ENCODE measurements around the gene SREBF2. TPM values are rescaled to one million over a fixed set of nuclear protein-coding genes. Genes with fewer than 3 reads are reported as not detected.

SREBF2 gene
- total and polyA plus RNA-seq, 4 donors, result 68.1 to 155 (median 75.9) TPM

DNA sequence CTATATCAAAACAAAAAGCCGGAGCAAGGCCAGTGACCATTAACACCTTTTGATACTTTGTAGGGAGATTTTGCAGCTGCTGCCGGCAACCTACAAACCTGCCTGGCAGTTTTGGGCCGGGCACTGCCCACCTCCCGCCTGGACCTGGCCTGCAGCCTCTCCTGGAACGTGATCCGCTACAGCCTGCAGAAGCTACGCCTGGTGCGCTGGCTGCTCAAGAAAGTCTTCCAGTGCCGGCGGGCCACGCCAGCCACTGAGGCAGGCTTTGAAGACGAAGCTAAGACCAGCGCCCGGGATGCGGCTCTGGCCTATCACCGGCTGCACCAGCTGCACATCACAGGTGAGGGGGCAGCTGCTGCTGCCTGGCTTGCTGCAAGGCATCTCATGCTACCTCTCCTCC, 47.7 kb downstream of the SREBF2 start:
- ATAC-seq (ENCODE audit: insufficient read depth, low FRiP score) (no peak), DNase-seq (no peak)
- peaks cover 43 to 70% (median 55%) of the 10 kb centered on the region in 4 donors for H3K36me3 ChIP-seq (ENCODE audit: control insufficient read depth in 4 of 4, insufficient read depth in 4 of 4, low read length in 4 of 4)
- no peak overlapping the region for H3K4me3 ChIP-seq
- no peak for TF ChIP-seq CTCF (IDR thresholded peaks at IDR 0.05; ENCODE audit: control extremely low read depth, extremely low read depth)
- 94 to 97% methylated on average over 16 of the region's 16 CpGs for WGBS, 2 donors
- H3K9me3 ChIP-seq (ENCODE audit: control insufficient read depth in 4 of 4, insufficient read depth in 3 of 4, low read length in 3 of 4), result no peaks in the 10 kb centered on the region
- no peak overlapping the region for H3K27ac ChIP-seq (ENCODE audit: low read depth in 1 of 2, low read length in 1 of 2)
- H3K4me1 ChIP-seq (ENCODE audit: control insufficient read depth in 5 of 5, insufficient read depth in 5 of 5, low read length in 5 of 5), result no peaks in the 10 kb centered on the region
- H3K9ac ChIP-seq (ENCODE audit: insufficient read depth in 1 of 2, low read length in 2 of 2), result no peak overlapping the region
- H3K27me3 ChIP-seq (ENCODE audit: control insufficient read depth in 3 of 3, insufficient read depth in 3 of 3, low read length in 2 of 3), result no peaks in the 10 kb centered on the region

DNA sequence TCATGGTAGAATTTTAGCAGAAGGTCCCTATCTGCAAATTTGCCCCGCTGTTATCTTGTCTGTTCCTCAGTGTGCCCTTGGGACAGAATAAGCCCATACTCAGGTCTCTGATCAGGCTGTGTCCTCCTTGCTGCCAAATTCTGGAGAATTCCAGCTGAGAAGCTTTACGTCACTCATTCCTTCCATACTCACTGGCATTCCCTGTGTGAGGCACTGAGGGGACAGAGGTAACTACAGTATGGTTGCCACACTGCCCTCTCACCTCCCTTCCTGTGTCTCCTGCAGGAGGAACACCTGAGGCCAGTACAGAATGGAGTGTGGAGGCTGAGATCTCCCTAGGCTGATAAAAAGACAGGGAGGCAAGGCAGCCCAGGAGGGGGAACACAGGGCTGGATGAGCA, 50.5 kb downstream of the SREBF2 start:
- TF ChIP-seq CTCF (IDR thresholded peaks at IDR 0.05; ENCODE audit: control extremely low read depth, extremely low read depth), result no peak
- 92 to 96% methylated on average over 2 of the region's 2 CpGs for WGBS, 2 donors
- Histone ChIP-seq H3K9me3 (ENCODE audit: control insufficient read depth in 4 of 4, insufficient read depth in 3 of 4, low read length in 3 of 4) (no peaks in the 10 kb centered on the region), H3K4me1 (ENCODE audit: control insufficient read depth in 5 of 5, insufficient read depth in 5 of 5, low read length in 5 of 5) (no peaks in the 10 kb centered on the region), H3K36me3 (ENCODE audit: control insufficient read depth in 4 of 4, insufficient read depth in 4 of 4, low read length in 4 of 4) (peaks cover 44 to 67% (median 59%) of the 10 kb centered on the region in 4 donors), H3K4me3 (no peak overlapping the region), H3K9ac (ENCODE audit: insufficient read depth in 1 of 2, low read length in 2 of 2) (no peak overlapping the region), H3K27me3 (ENCODE audit: control insufficient read depth in 3 of 3, insufficient read depth in 3 of 3, low read length in 2 of 3) (no peaks in the 10 kb centered on the region), H3K27ac (ENCODE audit: low read depth in 1 of 2, low read length in 1 of 2) (no peak overlapping the region)
- ATAC-seq (ENCODE audit: insufficient read depth, low FRiP score), result no peak
- no peak for DNase-seq

- no peak overlapping the region for H3K4me3 ChIP-seq
- 89 to 96% methylated on average over 2 of the region's 2 CpGs for WGBS, 2 donors
- no peaks in the 10 kb centered on the region for H3K27me3 ChIP-seq (ENCODE audit: control insufficient read depth in 3 of 3, insufficient read depth in 3 of 3, low read length in 2 of 3)
- no peak overlapping the region for H3K27ac ChIP-seq (ENCODE audit: low read depth in 1 of 2, low read length in 1 of 2)
- peaks cover 48 to 59% (median 52%) of the 10 kb centered on the region in 4 donors for H3K36me3 ChIP-seq (ENCODE audit: control insufficient read depth in 4 of 4, insufficient read depth in 4 of 4, low read length in 4 of 4)
- no peak for TF ChIP-seq CTCF (IDR thresholded peaks at IDR 0.05; ENCODE audit: control extremely low read depth, extremely low read depth)
- no peak overlapping the region for H3K9ac ChIP-seq (ENCODE audit: insufficient read depth in 1 of 2, low read length in 2 of 2)
- ATAC-seq (ENCODE audit: insufficient read depth, low FRiP score), result no peak
- no peak for DNase-seq
- H3K4me1 ChIP-seq (ENCODE audit: control insufficient read depth in 5 of 5, insufficient read depth in 5 of 5, low read length in 5 of 5), result no peaks in the 10 kb centered on the region
- H3K9me3 ChIP-seq (ENCODE audit: control insufficient read depth in 4 of 4, insufficient read depth in 3 of 4, low read length in 3 of 4), result no peaks in the 10 kb centered on the region
Observed at GRCh38 chr22:41885116-41885515, 52.2 kb downstream of the SREBF2 start.

GRCh38 chr22:41885516-41885915, 52.6 kb downstream of the SREBF2 start:
- TF ChIP-seq CTCF (IDR thresholded peaks at IDR 0.05; ENCODE audit: control extremely low read depth, extremely low read depth), result no peak
- Histone ChIP-seq H3K27ac (ENCODE audit: low read depth in 1 of 2, low read length in 1 of 2) (no peak overlapping the region), H3K27me3 (ENCODE audit: control insufficient read depth in 3 of 3, insufficient read depth in 3 of 3, low read length in 2 of 3) (no peaks in the 10 kb centered on the region), H3K36me3 (ENCODE audit: control insufficient read depth in 4 of 4, insufficient read depth in 4 of 4, low read length in 4 of 4) (peaks cover 48 to 61% (median 53%) of the 10 kb centered on the region in 4 donors), H3K4me3 (no peak overlapping the region), H3K4me1 (ENCODE audit: control insufficient read depth in 5 of 5, insufficient read depth in 5 of 5, low read length in 5 of 5) (no peaks in the 10 kb centered on the region), H3K9ac (ENCODE audit: insufficient read depth in 1 of 2, low read length in 2 of 2) (no peak overlapping the region), H3K9me3 (ENCODE audit: control insufficient read depth in 4 of 4, insufficient read depth in 3 of 4, low read length in 3 of 4) (no peaks in the 10 kb centered on the region)
- no peak for ATAC-seq (ENCODE audit: insufficient read depth, low FRiP score)
- DNase-seq, result no peak
- WGBS, 2 donors, result 90 to 94% methylated on average over 6 of the region's 6 CpGs
